GM13977 (cell line): ENCODE results near the gene ZMYND8.

Experiments used
- DNase-seq: peaks from one replicate; pipeline ENCODE4 v3.0.0; 2012; ENCODE audit warnings: low spot score
- CTCF ChIP-seq: IDR thresholded peaks from 2 replicates; pipeline ENCODE4 v1.5.1; 2012; ENCODE audit warnings: mild to moderate bottlenecking, control low read depth; ENCODE audit not compliant: insufficient read depth; ENCODE audit errors: extremely low read depth, missing control alignments
- in situ Hi-C: fragments of 300-500 bp; cut with MboI; formaldehyde crosslinking; loops from one replicate; pipeline ENCODE4 v1.12.0; 2022; ENCODE audit warnings: low sequenced_read_pairs, low pct_unique_long_range_greater_than_20kb, mixed read lengths, inconsistent platforms; ENCODE audit not compliant: unreplicated experiment

The ZMYND8 gene

GRCh38 chr20:47352332-47353238 is 3.9 kb downstream of the ZMYND8 start:
- DNase-seq: no peak
- no peak for TF ChIP-seq CTCF
- in situ Hi-C loops: no loop called here

GRCh38 chr20:47351643-47352331 is 4.7 kb downstream of the ZMYND8 start:
- TF ChIP-seq CTCF: no peak
- DNase-seq: no peak
- in situ Hi-C loops: no loop called here

- in situ Hi-C loops: no loop called here
- no peak for TF ChIP-seq CTCF
- no peak for DNase-seq
Observed at GRCh38 chr20:47350691-47351545, 5.6 kb downstream of the ZMYND8 start.

GRCh38 chr20:47350181-47350550 is 6.3 kb downstream of the ZMYND8 start:
- in situ Hi-C loops: no loop called here
- DNase-seq: peak; percentile 36
- no peak for TF ChIP-seq CTCF

GRCh38 chr20:47349365-47350180 is 6.9 kb downstream of the ZMYND8 start:
- in situ Hi-C loops: no loop called here
- DNase-seq: no peak
- TF ChIP-seq CTCF: no peak

GRCh38 chr20:47348539-47349142 is 7.9 kb downstream of the ZMYND8 start:
- in situ Hi-C loops: no loop called here
- DNase-seq: no peak
- no peak for TF ChIP-seq CTCF
